Cerebellar cortex (tissue), 1 donor: Measurements from ENCODE around the gene PAGE2B.
"Not testable (repeated sequence)": the region's sequence is repeated elsewhere in the genome, so short reads cannot be mapped to it uniquely, and the experiment has no call there.

ENCODE experiments used
- DNase-seq: peaks from one replicate; pipeline ENCODE4 v3.0.0-alpha.2; 2015; ENCODE audit warnings: low spot score

Gene PAGE2B

DNA sequence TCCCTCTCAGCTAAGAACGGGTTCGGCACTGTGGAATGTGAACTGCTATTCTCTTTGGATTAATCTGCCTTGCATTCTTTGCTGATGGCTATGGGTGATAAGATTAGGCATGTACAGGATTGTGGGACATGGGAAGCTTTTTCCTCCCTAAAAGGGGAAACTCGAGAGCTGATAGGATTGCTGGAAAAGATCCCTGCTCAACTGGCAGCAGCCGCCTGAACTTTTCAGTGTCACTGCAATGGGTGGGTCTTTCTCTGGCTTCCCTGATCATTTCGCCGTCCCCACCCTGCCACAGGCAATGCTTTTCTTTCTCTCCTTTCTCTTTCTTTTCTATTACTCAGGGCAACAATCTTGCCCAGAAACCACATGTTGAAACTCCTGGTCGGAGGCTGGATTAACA, 34.5 kb downstream of the PAGE2B start:
- DNase-seq, result no peak

GRCh38 chrX:55111578-55112254, 36.9 kb downstream of the PAGE2B start:
- no peak for DNase-seq

GRCh38 chrX:55116589-55116988, 41.8 kb downstream of the PAGE2B start:
- not testable (repeated sequence) for DNase-seq

GRCh38 chrX:55118574-55118973, 43.7 kb downstream of the PAGE2B start:
- no peak for DNase-seq

DNA sequence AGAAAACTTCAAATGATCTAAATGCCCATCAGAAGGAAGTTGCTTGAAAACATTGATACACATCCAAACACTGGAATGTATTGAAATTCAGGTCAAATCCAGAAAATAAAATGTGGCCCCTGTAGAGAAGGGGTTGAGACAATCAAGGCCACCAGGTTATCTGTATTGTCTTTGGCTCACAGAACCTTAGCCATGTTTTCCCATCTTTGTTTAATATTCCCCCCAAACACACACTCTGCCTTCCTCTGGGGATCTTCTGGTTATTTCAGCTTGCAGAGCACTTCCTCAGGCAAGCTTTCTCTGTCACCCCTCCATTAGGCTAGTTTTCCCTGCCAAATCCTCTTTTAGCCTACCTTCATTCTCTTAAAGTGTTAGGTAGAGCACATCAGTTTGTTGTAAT, 44.4 kb downstream of the PAGE2B start:
- no peak for DNase-seq

DNA sequence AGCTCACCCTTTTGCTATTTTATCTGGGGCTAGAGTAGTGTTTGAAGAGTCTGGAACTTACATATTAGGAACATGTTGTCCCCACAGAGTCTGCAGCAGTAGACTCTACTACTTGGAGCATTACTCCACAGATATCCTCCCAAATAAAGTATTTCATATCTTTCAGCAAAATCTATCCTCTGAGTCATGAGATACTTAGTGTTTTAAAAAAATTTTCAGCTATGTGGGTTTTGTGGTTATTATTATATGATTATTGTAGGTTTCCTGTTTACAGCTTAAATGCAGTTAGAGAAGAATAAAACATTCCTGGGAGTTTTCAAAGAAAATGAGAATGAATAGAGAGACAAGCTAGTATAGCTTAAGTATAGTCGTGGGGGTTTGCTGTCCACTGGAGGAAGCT, 44.9 kb downstream of the PAGE2B start:
- no peak for DNase-seq

- DNase-seq, result no peak
These were observed 46.0 kb downstream of the PAGE2B start for GRCh38 chrX:55120761-55121358.

DNA sequence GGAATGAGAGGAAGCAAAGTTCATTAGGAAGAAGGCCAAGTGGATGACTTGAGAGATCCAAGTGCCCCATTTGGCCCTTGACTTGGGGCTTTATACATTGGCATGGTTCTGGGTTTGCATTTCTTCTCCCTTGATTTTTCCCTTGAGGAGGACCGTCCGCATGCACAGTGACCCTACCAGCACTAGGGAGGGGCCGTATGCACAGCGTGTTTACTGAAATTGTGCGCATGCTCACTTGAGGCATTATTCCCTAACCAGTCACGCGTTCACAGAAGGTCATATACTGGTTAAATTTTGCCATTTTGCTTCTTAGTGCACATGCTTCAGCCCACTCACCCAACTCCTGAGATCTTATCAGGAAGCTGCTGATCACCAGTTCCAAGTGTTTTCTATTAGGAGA, 49.1 kb downstream of the PAGE2B start:
- DNase-seq, result no peak

DNA sequence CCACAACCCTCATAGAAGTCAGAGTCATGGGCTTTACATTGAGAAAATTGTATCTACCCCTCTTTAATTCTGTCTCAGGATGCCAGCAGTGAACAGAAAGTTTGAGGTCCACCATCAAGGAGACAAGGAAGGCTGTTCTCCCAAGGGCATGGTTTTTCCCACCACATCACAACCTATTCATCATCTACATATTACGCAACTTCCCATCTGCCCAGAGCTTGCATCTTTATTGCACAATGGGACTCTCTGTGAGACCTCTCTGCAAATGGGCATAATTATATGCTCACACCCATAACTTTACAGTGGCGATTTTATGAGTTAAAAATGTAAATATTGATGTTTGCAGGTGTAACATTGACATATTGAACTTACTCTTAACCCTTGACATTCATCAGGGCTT, 52.9 kb downstream of the PAGE2B start:
- DNase-seq, result no peak
